ENCODE data around the gene AFG1L.

GRCh38 chr6:108274546-108274945 lies 20.3 kb upstream of the AFG1L start:
- TF ChIP-seq, protein P1, sequence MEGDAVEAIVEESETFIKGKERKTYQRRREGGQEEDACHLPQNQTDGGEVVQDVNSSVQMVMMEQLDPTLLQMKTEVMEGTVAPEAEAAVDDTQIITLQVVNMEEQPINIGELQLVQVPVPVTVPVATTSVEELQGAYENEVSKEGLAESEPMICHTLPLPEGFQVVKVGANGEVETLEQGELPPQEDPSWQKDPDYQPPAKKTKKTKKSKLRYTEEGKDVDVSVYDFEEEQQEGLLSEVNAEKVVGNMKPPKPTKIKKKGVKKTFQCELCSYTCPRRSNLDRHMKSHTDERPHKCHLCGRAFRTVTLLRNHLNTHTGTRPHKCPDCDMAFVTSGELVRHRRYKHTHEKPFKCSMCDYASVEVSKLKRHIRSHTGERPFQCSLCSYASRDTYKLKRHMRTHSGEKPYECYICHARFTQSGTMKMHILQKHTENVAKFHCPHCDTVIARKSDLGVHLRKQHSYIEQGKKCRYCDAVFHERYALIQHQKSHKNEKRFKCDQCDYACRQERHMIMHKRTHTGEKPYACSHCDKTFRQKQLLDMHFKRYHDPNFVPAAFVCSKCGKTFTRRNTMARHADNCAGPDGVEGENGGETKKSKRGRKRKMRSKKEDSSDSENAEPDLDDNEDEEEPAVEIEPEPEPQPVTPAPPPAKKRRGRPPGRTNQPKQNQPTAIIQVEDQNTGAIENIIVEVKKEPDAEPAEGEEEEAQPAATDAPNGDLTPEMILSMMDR (IDR thresholded peaks at IDR 0.05; ENCODE audit: low read length), result no peak
- no peak for TF ChIP-seq EZH2 (IDR thresholded peaks at IDR 0.05; ENCODE audit: borderline replicate concordance, low read length)

All from OCI-LY1 (cell line).